Neural crest cell (in vitro differentiated cells): ENCODE data around the gene C1QTNF5. TPM values are rescaled to one million over a fixed set of nuclear protein-coding genes. Genes with fewer than 3 reads are reported as not detected.

Experiments used
- DNase-seq: peaks from one replicate; pipeline ENCODE4 v3.0.0; 2021; ENCODE audit warnings: low read depth, mixed read lengths, low spot score
- H3K27ac Mint-ChIP-seq: one replicate; pipeline ENCODE4 v1.8.0; 2021; ENCODE audit warnings: mild to moderate bottlenecking, mixed read lengths; ENCODE audit not compliant: unreplicated experiment
- H3K27me3 Mint-ChIP-seq: 2 replicates; pipeline ENCODE4 v1.8.0; 2021; ENCODE audit warnings: low read depth, mild to moderate bottlenecking, mixed read lengths
- H3K36me3 Mint-ChIP-seq: 2 replicates; pipeline ENCODE4 v1.8.0; 2021; ENCODE audit warnings: low read depth, mild to moderate bottlenecking, mixed read lengths
- H3K4me1 Mint-ChIP-seq: 2 replicates; pipeline ENCODE4 v1.8.0; 2021; ENCODE audit warnings: mixed read lengths
- H3K4me3 Mint-ChIP-seq: one replicate; pipeline ENCODE4 v1.8.0; 2021; ENCODE audit warnings: mild to moderate bottlenecking, mixed read lengths
- H3K9me3 Mint-ChIP-seq: 2 replicates; pipeline ENCODE4 v1.8.0; 2021; ENCODE audit warnings: mixed read lengths
- total RNA-seq: library from RNA; stranded (reverse); gene quantifications from 2 replicates; pipeline ENCODE4 v1.2.1, GENCODE V29; 2021
- TF ChIP-seq, protein P1 (sequence below): fragments of 200-600 bp; sonication (generic); conservative IDR thresholded peaks from 2 replicates; pipeline ENCODE4 v1.5.0; 2021; ENCODE audit warnings: antibody characterized with exemption, mild to moderate bottlenecking

Gene C1QTNF5
- total RNA-seq, 1 donor from 2014 or later, result 2.1 TPM

DNA sequence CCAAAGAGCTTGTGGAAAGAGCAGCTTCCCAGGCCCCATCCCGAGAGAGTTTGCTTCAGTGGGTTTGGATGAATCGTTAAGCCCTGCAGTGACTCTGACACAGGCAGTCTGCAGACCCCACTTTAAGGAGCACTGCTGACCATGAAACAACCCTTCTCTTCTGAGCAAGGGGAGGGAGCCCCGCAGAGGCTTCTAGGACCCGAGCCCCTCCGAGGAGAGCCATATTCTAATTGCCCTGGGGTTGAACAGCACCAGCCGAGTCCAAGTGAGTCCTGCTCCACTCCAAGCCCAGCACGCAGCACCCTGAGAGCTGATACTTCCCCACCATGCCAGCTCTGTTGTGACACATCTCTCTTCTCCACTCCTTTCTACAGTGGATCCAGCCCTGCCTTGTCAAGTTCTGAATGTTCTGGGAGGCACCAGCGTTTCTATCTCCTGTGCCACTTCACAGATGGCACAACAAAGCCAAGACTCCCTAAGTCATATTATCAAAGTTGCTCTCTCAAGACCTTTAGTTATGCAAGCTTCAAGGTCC, 30.5 kb upstream of the C1QTNF5 start:
- H3K36me3 Mint-ChIP-seq, result no peaks in the 10 kb centered on the region
- peak overlapping the region; percentile 72 for H3K27ac Mint-ChIP-seq
- no peaks in the 10 kb centered on the region for H3K9me3 Mint-ChIP-seq
- peaks cover 54% of the 10 kb centered on the region for H3K4me1 Mint-ChIP-seq
- no peak overlapping the region for H3K4me3 Mint-ChIP-seq
- no peak for DNase-seq
- peaks cover 13% of the 10 kb centered on the region for H3K27me3 Mint-ChIP-seq
- TF ChIP-seq, protein P1, sequence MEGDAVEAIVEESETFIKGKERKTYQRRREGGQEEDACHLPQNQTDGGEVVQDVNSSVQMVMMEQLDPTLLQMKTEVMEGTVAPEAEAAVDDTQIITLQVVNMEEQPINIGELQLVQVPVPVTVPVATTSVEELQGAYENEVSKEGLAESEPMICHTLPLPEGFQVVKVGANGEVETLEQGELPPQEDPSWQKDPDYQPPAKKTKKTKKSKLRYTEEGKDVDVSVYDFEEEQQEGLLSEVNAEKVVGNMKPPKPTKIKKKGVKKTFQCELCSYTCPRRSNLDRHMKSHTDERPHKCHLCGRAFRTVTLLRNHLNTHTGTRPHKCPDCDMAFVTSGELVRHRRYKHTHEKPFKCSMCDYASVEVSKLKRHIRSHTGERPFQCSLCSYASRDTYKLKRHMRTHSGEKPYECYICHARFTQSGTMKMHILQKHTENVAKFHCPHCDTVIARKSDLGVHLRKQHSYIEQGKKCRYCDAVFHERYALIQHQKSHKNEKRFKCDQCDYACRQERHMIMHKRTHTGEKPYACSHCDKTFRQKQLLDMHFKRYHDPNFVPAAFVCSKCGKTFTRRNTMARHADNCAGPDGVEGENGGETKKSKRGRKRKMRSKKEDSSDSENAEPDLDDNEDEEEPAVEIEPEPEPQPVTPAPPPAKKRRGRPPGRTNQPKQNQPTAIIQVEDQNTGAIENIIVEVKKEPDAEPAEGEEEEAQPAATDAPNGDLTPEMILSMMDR, result no peak

DNA sequence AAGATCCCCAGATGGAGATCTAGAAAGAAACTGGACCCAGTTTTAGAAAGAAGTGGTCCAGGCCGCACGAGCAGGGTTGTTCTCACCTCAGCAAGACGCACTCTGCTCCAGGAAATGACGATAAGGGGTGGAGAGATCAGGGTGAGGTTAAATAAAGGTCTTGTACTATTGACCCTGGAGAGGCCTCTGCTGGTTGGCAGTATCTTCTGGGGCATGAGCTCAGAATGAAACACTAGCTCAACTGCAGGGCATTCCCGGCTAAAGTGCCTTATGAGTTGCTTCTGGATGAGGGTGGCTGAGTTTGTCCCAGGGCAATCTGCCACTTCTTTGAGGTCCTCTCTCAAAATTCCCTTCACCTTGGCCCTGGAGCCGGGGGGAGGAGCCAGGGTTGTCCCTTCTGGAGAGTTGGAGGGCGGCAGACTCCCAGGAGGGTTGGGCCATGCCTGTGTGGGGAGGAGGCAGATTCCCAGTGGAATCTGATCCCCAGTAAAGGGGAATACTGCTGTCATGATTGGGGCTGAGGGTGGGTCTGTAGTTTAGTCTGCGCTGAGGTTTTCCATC, 29.9 kb upstream of the C1QTNF5 start:
- Mint-ChIP-seq H3K4me3 (no peak overlapping the region), H3K27ac (no peak overlapping the region), H3K27me3 (peaks cover 18% of the 10 kb centered on the region), H3K4me1 (peaks cover 49% of the 10 kb centered on the region), H3K36me3 (no peaks in the 10 kb centered on the region), H3K9me3 (no peaks in the 10 kb centered on the region)
- TF ChIP-seq, protein P1, result no peak
- DNase-seq, result no peak

GRCh38 chr11:119369132-119369925, 28.6 kb upstream of the C1QTNF5 start:
- TF ChIP-seq, protein P1, result no peak
- Mint-ChIP-seq H3K27ac (no peak overlapping the region), H3K27me3 (peaks cover 30% of the 10 kb centered on the region), H3K9me3 (no peaks in the 10 kb centered on the region), H3K4me1 (peaks cover 47% of the 10 kb centered on the region), H3K4me3 (no peak overlapping the region), H3K36me3 (no peaks in the 10 kb centered on the region)
- DNase-seq, result no peak

- Mint-ChIP-seq H3K4me1 (peaks cover 41% of the 10 kb centered on the region), H3K36me3 (no peaks in the 10 kb centered on the region), H3K27ac (no peak overlapping the region), H3K27me3 (peaks cover 31% of the 10 kb centered on the region), H3K9me3 (no peaks in the 10 kb centered on the region), H3K4me3 (no peak overlapping the region)
- DNase-seq, result no peak
- TF ChIP-seq, protein P1, result no peak
Measured at GRCh38 chr11:119368121-119369034, 27.7 kb upstream of the C1QTNF5 start.

DNA sequence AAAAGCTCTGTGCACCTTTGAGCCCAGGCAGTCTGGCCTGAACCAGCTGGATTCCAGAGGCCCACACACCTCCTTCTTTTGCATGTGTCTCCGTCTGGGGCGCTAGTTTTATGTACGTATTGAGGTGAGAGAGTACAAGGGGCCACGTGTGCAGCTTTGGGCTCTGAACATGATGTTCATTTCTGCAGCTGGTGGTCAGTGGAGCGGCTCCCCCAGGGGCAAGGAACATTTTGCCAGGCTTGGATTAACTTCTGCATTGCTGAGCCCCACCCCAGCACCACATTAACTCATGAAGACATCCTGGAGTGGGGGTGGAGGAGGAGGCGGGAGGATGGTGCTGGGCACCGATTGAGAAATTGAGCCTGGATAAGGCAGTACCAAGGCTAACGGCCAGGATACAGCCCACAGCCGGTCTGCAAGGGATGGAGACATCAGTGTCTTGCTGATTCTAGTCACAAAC, 27.0 kb upstream of the C1QTNF5 start:
- Mint-ChIP-seq H3K9me3 (no peaks in the 10 kb centered on the region), H3K27me3 (peaks cover 37% of the 10 kb centered on the region), H3K4me1 (peaks cover 41% of the 10 kb centered on the region), H3K27ac (no peak overlapping the region), H3K36me3 (no peaks in the 10 kb centered on the region), H3K4me3 (no peak overlapping the region)
- TF ChIP-seq, protein P1, result no peak
- DNase-seq, result no peak
